Measurements from ENCODE around the gene ZNF827. TPM values are rescaled to one million over a fixed set of nuclear protein-coding genes. Genes with fewer than 3 reads are reported as not detected.

The ZNF827 gene
- total and polyA plus RNA-seq, 2 of the 8 experiments (the other 6 are each of a cell fraction or from before 2014, with no cell fraction given), result 25.3 to 26.2 TPM

DNA sequence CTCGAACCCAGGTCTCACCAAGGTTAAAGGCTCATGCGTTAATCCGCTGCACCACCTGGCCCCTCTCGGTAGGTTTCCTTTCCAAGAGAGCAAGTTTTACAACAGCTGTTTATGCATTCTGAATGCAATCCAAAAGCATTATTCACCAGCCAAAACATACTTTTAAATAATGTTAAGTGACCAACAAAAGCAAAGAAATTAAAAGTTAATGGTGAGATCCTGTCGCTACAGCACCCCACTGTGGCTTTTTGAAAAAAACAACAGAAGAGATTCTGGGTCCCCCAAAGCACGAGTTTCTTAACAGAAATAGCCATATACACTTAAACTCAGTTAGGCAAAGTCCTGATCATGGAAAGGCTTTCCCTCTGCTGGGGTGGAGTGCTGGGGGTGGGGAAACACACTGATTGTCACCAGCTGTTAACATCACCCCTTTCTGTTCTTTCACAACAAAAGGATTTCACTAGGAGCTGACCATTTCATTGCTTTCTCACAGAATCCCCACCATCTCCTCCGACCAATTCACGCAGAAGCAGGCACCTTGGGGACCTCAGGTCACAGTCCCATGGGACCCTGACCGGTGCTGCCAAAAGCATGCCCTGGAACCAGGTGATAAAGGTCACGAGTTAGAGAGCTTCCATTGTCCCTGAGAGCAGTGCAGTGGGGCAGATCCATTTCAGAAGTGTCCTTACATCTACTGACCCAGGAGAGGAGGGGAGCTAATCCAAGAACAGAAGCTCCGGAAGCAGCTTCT is 51.2 kb downstream of the ZNF827 start:
- DNase-seq (ENCODE audit: low read depth in 1 of 2, low spot score in 2 of 2) (peak in 1 of 2 experiments; percentile 36), FAIRE-seq (no peak)
- H3K4me1 ChIP-seq (replicated peaks in 1 of 4; ENCODE audit: control insufficient read depth in 3 of 4, insufficient read depth in 4 of 4, low read length in 3 of 4), result peaks cover 10 to 33% (median 25%) of the 10 kb centered on the region in 4 experiments
- no peaks in the 10 kb centered on the region for H3K23me2 ChIP-seq (ENCODE audit: low read depth, low read length)
- peak overlapping the region; percentile 62; the same call in 1 of the 2 replicates for H2BK12ac ChIP-seq (ENCODE audit: low read depth, low read length)
- H4K5ac ChIP-seq (ENCODE audit: insufficient read length, low read depth, low read length), result peak overlapping the region; percentile 28
- ChIA-PET POLR2A (ENCODE audit: partially characterized antibody) (interaction anchor here (1.2 to 2.1 kb wide), 4 partner anchors 10 to 45 kb away, joined by 3 to 5 read pairs (median 3); no protein-coding TSS in a partner anchor), CTCF (ENCODE audit: partially characterized antibody) (interaction anchor here (0.6 to 2.5 kb wide), 25 partner anchors 9 to 268 kb away, joined by 3 to 18 read pairs (median 4); partner anchors contain the start of gene MMAA)
- H3K9ac ChIP-seq (replicated peaks in 1 of 4; ENCODE audit: extremely low read depth in 1 of 4, low read depth in 3 of 4, low read length in 3 of 4), result no peak overlapping the region; a peak in 1 of 7 replicates
- H2AK5ac ChIP-seq (ENCODE audit: low read depth, low read length), result peak overlapping the region; percentile 26; the same call in 1 of the 2 replicates
- no peak overlapping the region for H3K23ac ChIP-seq (ENCODE audit: insufficient read length)
- no peak overlapping the region for H4K8ac ChIP-seq (ENCODE audit: extremely low read depth, insufficient read depth, low read length)
- no peak overlapping the region for H2BK120ac ChIP-seq (replicated peaks; ENCODE audit: low read depth, low read length)
- H3K79me2 ChIP-seq (ENCODE audit: control insufficient read depth in 1 of 2, insufficient read depth in 2 of 2, low read length in 2 of 2), result peaks cover 0 to 35% of the 10 kb centered on the region in 2 experiments; a peak in 2 of 4 replicates
- no peaks in the 10 kb centered on the region for H3K9me3 ChIP-seq (ENCODE audit: insufficient read depth in 2 of 2, low read depth in 1 of 2, low read length in 1 of 2)
- peak overlapping the region in 1 of 4 experiments; percentile 6; a peak in 1 of 8 replicates for H3K4me3 ChIP-seq (ENCODE audit: extremely low read depth in 1 of 4, insufficient read depth in 2 of 4, low read depth in 3 of 4, low read length in 4 of 4)
- peak overlapping the region; percentile 96 for H2BK5ac ChIP-seq (ENCODE audit: low read depth, low read length)
- peak overlapping the region; percentile 49; the same call in 1 of the 2 replicates for H3K18ac ChIP-seq (ENCODE audit: extremely low read depth, low read length)
- peaks cover 2% of the 10 kb centered on the region; the same call in 1 of the 2 replicates for H3K79me1 ChIP-seq (ENCODE audit: low read depth, low read length)
- no peak overlapping the region; the same call in 1 of the 2 replicates for H2BK15ac ChIP-seq (ENCODE audit: low read length)
- peak overlapping the region; percentile 22 to 47; a peak in 3 of 4 replicates for H3K4me2 ChIP-seq (ENCODE audit: insufficient read depth in 1 of 2, low read depth in 2 of 2, low read length in 2 of 2)
- H2BK20ac ChIP-seq (ENCODE audit: low read length), result peak overlapping the region; percentile 91
- peak overlapping the region; percentile 44; the same call in 1 of the 2 replicates for H3K27ac ChIP-seq (ENCODE audit: low read depth, low read length)
- H3K27me3 ChIP-seq (replicated peaks in 1 of 4; ENCODE audit: control insufficient read depth in 3 of 4, extremely low read depth in 1 of 4, insufficient read depth in 3 of 4, low read length in 3 of 4), result no peaks in the 10 kb centered on the region
- H3K4ac ChIP-seq (replicated peaks; ENCODE audit: insufficient read length, low read depth, low read length), result peak overlapping the region; percentile 10
- H3K14ac ChIP-seq (ENCODE audit: insufficient read length), result no peak overlapping the region
- no peaks in the 10 kb centered on the region for H4K20me1 ChIP-seq (replicated peaks in 1 of 2; ENCODE audit: control insufficient read depth in 1 of 2, insufficient read depth in 2 of 2, low read length in 2 of 2)
- H3K56ac ChIP-seq (replicated peaks; ENCODE audit: insufficient read length, low read depth, low read length), result no peak overlapping the region
- peaks cover 0 to 12% (median 6%) of the 10 kb centered on the region in 4 experiments; a peak in 3 of 8 replicates for H3K36me3 ChIP-seq (ENCODE audit: control insufficient read depth in 2 of 4, insufficient read depth in 4 of 4, low read length in 3 of 4)
- peak overlapping the region; percentile 86 for H4K91ac ChIP-seq (replicated peaks; ENCODE audit: insufficient read length, low read length)
- 36% methylated on average over 11 of the region's 11 CpGs; no CpG with 5 or more reads in 1 of the 2 experiments for WGBS, 2 experiments (ENCODE audit: extremely low coverage in 1 of 2, insufficient coverage in 1 of 2, insufficient read length in 1 of 2, insufficient replicate concordance in 2 of 2, low coverage in 1 of 2, low lambda C conversion rate in 2 of 2, missing lambda C conversion rate in 1 of 2)
- no peak overlapping the region for H2AFZ ChIP-seq (ENCODE audit: low read length)
- TF ChIP-seq POU5F1 (IDR thresholded peaks at IDR 0.05; ENCODE audit: low read depth, low read length), result no peak
- 0 out of 4 replicates have a peak, but pooled peaks of 1 of the 2 experiments have one; percentile 30 for TF ChIP-seq SIN3A (conservative IDR thresholded peaks at IDR 0.05 in 1 of 2, IDR thresholded peaks at IDR 0.05 in 1 of 2; ENCODE audit: low read depth in 1 of 2, low read length in 2 of 2)
- TF ChIP-seq SP1 (IDR thresholded peaks at IDR 0.05; ENCODE audit: low read depth, low read length), result no peak
- no peak for TF ChIP-seq RFX5 (IDR thresholded peaks at IDR 0.05; ENCODE audit: borderline replicate concordance, low read depth, low read length)
- peak in 1 of 2 experiments; percentile 1; a peak in 1 of 4 replicates for TF ChIP-seq RAD21 (IDR thresholded peaks at IDR 0.05 in 1 of 2, conservative IDR thresholded peaks at IDR 0.05 in 1 of 2; ENCODE audit: low read depth in 2 of 2, low read length in 2 of 2)
- peak; percentile 90 for TF ChIP-seq TBP (IDR thresholded peaks at IDR 0.05; ENCODE audit: low read depth, low read length)
- TF ChIP-seq CHD2 (IDR thresholded peaks at IDR 0.05; ENCODE audit: low read length), result no peak; the same call in 1 of the 2 replicates
- no peak for TF ChIP-seq SP4 (IDR thresholded peaks at IDR 0.05; ENCODE audit: low read length)

Data from H1 (cell line).